NCI-H187 treated with DMSO at 0.1 percent for 48 hours (cell line): ENCODE data around the gene GRIK4.

Source experiments
- DNase-seq: peaks from one replicate; lab custom pipeline; 2025; lab: John Stamatoyannopoulos, UW

GRIK4 gene

GRCh38 chr11:120547811-120548681, 36.5 kb downstream of the GRIK4 start:
- no peak for DNase-seq

- DNase-seq, result no peak
Observed at GRCh38 chr11:120548682-120549209, 37.2 kb downstream of the GRIK4 start.

- no peak for DNase-seq
Observed at GRCh38 chr11:120549346-120549745, 37.8 kb downstream of the GRIK4 start.

GRCh38 chr11:120550007-120550406, 38.5 kb downstream of the GRIK4 start:
- DNase-seq, result no peak

GRCh38 chr11:120551191-120551590, 39.6 kb downstream of the GRIK4 start:
- DNase-seq, result no peak

- DNase-seq, result no peak
Observed at GRCh38 chr11:120554766-120555432, 43.4 kb downstream of the GRIK4 start.

- no peak for DNase-seq
Observed at GRCh38 chr11:120555433-120555773, 43.9 kb downstream of the GRIK4 start.

GRCh38 chr11:120556797-120557196, 45.2 kb downstream of the GRIK4 start:
- no peak for DNase-seq

- no peak for DNase-seq
Observed at GRCh38 chr11:120558744-120559431, 47.3 kb downstream of the GRIK4 start.

GRCh38 chr11:120561286-120561685, 49.7 kb downstream of the GRIK4 start:
- DNase-seq, result no peak

- no peak for DNase-seq
Observed at GRCh38 chr11:120562806-120563425, 51.4 kb downstream of the GRIK4 start.

GRCh38 chr11:120563703-120564572, 52.4 kb downstream of the GRIK4 start:
- DNase-seq, result no peak

- DNase-seq, result no peak
Observed at GRCh38 chr11:120564573-120565311, 53.2 kb downstream of the GRIK4 start.

- DNase-seq, result no peak
Observed at GRCh38 chr11:120565466-120566155, 54.1 kb downstream of the GRIK4 start.

- DNase-seq, result no peak
Observed at GRCh38 chr11:120566176-120566575, 54.6 kb downstream of the GRIK4 start.

GRCh38 chr11:120568572-120569307, 57.2 kb downstream of the GRIK4 start:
- no peak for DNase-seq

GRCh38 chr11:120569861-120570260, 58.3 kb downstream of the GRIK4 start:
- DNase-seq, result no peak

- DNase-seq, result no peak
Observed at GRCh38 chr11:120571476-120571875, 59.9 kb downstream of the GRIK4 start.

GRCh38 chr11:120573756-120574354, 62.3 kb downstream of the GRIK4 start:
- no peak for DNase-seq
